Inflammatory macrophage treated with lipopolysaccharide for 1 hour (primary cell): ENCODE data around the gene PKMYT1.

Experiments used
- DNase-seq, 2 donors: peaks; one replicate each; pipeline ENCODE4 v3.0.0-alpha.2; 2020 to 2022

PKMYT1 gene

DNA sequence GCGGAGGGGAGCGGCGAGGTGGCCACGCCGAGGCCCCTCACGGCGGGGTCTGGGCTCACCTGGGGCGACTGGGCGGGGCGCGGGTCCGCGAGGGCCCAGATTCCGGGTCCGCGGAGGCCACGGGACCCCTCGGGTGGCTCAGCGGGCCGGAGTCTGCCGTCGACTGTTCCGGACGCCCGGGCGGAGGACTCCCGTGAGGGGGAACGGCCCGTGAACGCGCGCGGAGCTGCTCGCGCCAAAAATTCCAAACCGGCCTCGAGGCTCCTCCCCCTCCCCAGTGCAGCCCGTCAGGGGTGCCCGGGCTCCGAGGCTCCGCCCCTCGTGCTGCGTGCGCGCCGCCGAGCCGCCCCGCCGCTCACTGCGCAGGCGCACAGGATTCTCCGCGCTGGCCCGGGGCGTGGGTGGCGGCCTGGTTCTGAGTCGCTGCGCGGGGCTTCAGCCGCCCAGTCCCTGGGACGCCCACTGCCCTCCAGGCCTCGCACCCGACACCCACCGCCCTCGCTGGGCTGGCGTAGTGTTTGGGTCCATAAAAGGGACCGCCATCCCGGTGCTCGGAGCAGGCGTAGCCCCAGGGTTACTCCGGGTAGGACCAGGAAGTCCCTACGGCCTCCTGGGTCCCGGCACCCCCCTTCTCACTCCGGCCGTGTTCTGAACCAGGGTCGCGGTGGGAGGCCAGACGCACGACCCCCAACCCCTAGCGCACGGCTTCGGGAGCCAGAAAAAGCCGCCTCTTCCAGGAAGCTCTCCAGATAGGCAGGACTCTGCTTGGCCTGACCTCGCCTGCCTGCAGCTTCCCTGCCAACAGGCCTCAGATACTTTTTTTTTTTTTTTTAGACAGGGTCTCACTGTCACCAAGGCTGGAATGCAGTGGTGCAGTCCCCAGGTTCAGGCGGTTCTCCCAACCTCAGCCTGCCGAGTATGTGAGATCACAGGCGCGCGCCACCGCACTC, at the start of gene PKMYT1:
PKMYT1 (minus strand) TSS at position 220 of the 950 bp plus-strand sequence. CDS start 789 bp downstream, outside the sequence.
- peak; percentile 88 to 96 for DNase-seq

DNA sequence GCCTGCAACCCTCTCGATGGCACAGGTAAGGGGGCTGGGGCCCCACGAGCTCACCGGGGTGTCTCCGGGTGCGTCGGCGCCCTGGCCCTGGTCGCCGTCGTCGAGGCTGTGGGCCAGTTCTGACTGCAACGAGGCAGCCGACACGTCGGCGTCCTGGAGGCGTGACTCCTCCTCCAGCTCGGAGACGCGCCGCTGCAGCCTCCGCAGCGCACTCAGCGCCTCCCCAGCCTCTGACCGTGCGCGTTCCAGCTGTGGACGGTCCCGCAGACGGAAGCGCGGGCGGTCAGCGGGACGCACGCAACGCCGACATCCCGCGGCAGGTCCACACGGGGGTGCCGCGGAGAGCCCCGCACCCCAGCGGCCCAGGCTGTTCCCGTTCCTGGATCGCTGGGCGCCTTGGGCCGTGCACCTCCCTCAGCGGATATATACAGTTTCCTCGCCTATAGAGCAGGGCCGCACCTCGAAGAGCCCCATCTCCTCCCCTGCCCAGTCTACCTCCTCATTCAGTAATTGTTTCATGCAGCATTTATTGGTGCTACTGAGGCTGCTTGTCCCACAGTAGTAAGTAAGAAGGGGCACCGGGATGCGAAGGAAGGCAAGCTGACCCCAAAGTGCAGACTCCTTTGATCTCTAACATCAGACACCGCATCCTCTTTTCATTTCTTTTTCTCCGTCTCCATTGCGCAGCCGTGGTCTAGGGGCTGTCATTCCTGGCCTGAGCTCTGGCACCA, 49.4 kb upstream of the PKMYT1 start:
- no peak for DNase-seq

DNA sequence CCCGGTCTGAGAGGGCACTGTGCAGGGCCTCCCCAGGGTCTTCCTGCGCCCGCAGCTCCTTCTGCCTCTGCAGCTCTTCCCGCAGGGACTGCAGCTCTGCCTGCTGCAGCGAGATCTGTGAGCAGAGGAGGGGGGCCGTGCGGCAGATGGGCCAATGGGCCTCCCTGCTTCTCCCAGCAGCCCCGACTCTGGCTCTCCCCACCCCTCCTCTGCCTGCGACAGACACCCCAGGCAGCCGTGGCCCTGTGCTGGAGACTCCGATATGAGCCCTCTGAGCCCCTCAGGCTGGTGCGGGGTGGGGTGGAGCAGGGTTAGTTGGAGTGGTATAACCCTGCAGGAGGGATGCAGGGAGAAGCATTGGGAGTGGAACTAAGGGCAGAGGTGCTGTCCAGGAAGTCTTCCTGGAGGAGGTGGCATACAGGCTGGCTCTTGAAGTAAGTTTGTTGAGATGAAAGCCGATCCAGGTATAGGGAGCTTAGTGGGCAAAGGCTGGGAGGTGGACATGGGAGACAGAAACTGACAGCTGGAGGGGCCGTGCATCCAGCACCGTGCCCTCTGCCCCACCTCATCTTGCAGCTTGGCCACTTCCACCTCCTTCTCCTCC, 48.6 kb upstream of the PKMYT1 start:
- DNase-seq = no peak

DNA sequence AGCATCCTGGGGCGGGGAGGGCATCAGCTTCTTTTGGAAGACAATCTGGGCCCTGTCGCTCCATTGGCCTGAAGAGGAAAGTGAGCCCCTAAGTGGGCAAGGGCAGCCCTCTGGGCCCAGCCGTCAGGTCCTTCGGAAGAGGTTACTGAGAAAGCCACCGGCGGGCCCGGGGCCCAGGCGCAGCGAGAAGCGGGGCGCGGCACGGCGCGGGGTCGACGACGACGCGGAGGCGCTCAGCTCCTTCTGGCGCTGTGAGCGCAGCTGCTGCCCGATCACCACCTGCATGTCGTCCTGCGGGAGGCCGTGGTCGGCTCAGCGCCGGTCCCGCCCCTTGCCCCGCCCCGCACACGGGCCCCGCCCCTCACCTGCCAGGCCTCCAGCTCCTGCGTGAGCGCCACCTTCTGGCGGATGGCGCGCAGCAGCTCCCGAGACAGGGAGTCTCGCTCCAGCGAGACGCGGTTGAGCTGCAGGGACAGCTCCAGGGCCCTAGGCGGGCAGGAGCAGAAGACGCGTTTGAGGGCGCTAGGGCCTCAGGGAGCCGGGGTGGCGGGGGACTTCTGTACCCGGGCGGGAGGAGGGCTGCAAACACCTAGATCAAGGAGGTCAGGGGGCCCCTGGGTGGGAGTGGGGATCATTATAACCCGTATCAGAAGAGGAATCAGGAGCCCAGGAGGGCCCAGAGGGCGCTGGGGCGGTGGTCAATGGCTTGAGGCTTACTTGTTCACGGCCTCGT, 47.9 kb upstream of the PKMYT1 start:
- peak; percentile 75 to 93 for DNase-seq

DNA sequence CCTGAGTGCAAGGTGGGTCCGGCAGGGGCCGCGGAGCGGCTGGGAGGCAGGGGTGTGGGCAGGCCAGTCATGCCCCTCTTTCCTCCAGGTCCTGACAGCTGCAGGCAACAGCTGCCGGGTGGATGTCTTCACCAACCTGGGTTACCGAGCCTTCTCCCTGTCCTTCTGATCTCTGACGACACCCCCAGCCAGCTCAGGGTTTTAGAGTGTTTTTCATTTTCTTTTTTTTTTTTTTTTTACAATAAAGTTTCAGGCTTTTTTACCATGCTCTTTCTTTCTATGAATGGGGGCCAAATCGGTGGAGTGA, 47.2 kb upstream of the PKMYT1 start:
- no peak for DNase-seq

DNA sequence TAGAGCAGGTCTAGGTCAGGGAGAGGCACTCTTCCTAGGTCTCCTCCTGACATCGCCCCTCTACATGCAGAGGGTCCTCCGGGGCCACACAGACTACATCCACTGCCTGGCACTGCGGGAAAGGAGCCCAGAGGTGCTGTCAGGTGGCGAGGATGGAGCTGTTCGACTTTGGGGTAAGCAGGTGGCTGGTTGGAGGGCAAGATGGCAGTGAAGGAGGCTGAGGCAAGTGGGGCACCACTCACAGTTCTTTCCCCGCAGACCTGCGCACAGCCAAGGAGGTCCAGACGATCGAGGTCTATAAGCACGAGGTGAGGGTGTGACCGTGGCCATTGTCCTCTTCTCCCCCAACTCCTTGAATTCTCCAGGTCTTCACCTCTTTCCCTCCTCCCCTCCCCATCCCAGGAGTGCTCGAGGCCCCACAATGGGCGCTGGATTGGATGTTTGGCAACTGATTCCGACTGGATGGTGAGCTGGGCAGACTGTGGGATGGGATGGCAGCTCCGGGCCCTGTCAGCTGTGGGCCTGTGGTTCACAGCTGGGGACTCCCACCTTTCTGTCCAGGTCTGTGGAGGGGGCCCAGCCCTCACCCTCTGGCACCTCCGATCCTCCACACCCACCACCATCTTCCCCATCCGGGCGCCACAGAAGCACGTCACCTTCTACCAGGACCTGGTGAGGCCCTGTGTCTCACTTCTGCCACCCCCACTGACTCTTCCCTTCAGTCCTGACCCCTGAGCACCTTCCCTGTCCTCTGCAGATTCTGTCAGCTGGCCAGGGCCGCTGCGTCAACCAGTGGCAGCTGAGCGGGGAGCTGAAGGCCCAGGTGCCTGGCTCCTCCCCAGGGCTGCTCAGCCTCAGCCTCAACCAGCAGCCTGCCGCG, 46.6 kb upstream of the PKMYT1 start:
- DNase-seq = no peak

DNA sequence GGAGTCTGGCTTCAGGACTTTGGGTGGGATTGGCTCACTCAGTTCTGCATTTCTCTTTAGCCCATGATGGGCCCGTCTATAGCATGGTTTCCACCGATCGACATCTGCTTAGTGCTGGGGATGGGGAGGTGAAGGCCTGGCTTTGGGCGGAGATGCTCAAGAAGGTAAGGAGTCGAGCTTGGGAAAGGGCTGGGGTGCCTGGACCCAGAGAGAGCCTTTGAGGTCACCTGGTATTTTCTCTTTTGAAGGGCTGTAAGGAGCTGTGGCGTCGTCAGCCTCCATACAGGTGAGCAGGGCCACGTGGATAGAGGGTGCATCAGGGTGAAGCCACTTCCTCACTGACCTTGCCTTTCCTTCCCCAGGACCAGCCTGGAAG, 45.7 kb upstream of the PKMYT1 start:
- no peak for DNase-seq

DNA sequence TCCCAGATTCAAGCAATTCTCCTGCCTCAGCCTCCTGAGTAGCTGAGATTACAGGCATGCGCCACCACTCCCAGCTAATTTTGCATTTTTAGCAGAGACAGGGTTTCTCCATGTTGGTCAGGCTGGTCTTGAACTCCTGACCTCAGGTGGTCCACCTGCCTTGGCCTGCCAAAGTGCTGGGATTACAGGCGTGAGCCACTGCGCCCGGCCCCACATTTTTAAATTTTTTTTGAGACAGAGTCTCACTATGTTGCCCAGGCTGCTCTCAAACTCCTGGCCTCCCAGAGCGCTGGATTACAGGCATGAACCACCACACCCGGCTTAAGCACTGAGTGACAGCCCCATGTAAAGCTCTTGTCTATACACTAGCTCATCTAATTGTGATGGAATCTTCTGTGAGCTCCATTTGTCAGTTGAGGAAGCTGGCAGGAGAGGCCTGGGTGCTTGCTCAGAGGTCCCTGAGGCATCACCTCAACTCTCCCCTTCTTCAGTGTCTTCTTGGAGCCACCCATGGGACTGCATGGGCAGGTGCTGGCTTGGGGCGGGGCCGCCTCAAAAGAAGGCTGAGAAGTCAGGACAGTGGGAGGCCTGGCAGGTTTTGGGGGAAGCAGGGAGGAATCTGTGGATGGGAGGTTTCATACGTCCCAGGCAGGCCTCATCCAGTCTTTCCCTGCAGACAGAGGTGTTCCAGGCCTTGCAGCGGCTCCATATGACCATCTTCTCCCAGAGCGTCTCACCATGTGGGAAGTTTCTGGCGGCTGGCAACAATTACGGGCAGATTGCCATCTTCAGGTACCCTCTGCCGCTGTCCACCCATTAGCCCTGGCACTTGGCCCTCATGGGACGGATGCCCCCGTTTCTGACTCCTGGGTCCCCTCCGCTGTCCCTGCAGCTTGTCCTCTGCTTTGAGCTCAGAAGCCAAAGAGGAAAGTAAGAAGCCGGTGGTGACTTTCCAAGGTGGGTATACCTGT, 45.1 kb upstream of the PKMYT1 start:
- no peak for DNase-seq

DNA sequence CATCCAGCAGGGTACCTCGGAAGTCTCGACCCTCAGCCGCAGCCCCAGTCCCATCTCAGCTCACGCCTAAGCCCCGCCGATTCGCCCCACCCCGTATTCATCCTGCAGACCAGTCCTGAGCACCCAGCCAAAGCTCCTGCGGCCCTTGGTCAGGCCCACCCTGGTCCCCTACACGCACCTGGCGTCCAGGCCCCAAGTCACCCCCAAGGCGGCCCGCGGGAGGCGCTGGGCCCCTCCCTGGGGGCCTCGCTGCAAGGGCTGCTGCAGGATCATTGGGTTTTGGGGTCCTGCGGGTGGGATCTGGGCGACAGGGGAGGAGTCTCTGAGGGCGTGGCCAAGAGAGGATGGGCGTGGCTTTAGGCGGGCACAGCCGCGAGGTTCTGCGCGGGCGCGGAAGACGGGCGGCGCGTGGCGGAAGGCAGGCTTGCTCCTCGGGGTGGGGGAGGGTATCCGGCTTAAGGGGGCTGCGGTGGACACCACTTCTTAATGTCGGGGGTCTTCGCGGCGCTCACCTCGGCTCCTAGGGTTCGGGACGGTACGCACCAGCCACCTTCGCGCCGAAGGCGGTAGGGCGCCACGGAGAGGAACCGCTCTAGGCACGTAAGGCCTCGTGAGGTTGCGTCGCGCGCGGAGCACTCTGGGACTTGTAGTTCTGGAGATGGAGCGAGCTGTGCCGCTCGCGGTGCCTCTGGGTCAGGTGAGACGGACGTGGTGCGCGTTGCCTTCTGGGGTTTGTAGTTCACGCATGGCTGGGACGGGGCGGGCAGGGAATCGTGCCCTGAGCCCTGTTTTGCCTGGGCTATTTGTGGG, 43.6 kb upstream of the PKMYT1 start, which contains the start of the genes HCFC1R1 and THOC6:
HCFC1R1 (minus strand) TSS at position 274 of the 810 bp plus-strand sequence; CDS start at position 273, 1 bp downstream.
THOC6 (plus strand) TSS at position 367 of the 810 bp plus-strand sequence; CDS start at position 659, 292 bp downstream.
- DNase-seq = peak; percentile 97

DNA sequence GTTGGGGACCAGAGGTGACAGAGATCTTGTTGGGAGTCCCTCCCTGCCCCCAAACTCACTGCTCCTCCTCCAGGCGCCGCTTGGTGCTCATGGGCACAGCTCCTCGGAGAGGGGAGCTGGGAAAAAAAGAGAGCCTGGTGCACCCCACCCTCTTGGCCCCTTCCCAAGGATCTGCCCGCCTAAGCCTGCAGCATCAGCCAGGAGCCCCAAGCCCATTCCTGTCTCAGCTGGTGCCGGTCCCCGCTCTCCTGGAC, 43.1 kb upstream of the PKMYT1 start:
- no peak for DNase-seq

DNA sequence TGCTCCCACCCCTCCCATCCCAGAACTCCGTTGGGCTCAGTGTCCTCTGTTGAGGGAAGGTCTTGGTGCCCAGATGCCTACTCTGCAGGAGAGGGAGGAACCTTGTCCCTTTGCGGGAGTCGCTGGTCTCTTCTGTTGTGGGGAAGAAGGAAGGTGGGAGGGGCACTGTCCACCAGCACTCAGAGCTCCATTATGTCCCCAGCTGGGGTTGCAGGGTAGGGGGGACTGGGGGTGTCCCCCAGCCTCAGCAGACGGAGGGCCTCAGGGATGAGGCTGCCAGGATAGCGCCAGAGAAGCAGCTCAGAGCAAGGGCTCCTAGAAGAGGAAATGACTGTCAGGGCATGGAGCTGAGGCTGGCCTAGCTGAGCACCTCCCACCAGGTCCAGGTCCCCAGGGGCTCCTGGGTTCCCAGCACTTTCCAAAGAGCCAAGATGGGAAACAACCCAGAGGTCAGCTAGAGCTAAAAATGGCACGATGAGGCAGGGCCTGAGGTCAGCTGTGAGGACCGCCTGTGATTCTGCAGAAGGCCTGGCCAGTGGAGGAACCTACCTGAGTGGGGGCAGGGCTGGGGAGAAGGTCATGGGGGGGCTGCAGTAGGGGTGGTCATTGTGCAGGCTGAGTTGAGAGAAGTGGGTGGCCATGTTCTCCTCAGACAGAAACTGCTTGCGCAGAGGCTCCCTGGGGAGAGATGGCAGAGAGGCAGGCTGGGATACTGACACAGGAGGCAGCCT, 42.6 kb upstream of the PKMYT1 start:
- DNase-seq = no peak

DNA sequence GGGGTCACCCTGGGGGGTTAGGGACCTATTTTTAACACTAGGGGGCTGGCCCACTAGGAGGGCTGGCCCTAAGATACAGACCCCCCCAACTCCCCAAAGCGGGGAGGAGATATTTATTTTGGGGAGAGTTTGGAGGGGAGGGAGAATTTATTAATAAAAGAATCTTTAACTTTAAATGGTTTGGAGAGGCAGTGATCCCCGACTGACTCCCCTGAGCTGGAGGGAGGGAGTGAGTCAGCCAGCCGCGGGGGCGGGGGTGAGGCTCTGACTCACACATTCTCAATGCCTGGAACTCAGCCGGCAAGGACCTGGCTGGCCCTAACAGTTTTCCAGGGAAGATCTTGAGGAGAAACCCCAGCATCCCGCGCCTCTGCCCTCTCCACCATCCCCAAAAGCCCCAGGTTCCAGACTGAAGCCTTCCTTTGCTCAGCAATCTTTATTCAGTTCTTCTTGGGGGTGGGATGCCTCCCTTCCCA, 42.0 kb upstream of the PKMYT1 start:
- peak; percentile 83 to 91 for DNase-seq

DNA sequence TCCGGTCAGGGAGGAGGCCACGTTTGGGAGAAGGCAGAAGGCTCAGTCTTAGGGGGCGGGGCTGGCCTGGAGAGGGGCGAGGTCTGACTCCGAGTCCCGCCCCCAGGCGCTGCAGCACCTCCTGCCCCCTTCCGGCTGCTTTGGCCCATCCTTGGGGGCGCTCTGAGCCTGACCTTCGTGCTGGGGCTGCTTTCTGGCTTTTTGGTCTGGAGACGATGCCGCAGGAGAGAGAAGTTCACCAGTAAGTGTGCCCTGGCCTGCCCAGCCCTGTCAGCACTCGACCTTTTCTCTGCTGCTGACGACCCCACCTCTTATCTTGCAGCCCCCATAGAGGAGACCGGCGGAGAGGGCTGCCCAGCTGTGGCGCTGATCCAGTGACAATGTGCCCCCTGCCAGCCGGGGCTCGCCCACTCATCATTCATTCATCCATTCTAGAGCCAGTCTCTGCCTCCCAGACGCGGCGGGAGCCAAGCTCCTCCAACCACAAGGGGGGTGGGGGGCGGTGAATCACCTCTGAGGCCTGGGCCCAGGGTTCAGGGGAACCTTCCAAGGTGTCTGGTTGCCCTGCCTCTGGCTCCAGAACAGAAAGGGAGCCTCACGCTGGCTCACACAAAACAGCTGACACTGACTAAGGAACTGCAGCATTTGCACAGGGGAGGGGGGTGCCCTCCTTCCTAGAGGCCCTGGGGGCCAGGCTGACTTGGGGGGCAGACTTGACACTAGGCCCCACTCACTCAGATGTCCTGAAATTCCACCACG, 41.4 kb upstream of the PKMYT1 start:
- peak; percentile 62 to 68 for DNase-seq

DNA sequence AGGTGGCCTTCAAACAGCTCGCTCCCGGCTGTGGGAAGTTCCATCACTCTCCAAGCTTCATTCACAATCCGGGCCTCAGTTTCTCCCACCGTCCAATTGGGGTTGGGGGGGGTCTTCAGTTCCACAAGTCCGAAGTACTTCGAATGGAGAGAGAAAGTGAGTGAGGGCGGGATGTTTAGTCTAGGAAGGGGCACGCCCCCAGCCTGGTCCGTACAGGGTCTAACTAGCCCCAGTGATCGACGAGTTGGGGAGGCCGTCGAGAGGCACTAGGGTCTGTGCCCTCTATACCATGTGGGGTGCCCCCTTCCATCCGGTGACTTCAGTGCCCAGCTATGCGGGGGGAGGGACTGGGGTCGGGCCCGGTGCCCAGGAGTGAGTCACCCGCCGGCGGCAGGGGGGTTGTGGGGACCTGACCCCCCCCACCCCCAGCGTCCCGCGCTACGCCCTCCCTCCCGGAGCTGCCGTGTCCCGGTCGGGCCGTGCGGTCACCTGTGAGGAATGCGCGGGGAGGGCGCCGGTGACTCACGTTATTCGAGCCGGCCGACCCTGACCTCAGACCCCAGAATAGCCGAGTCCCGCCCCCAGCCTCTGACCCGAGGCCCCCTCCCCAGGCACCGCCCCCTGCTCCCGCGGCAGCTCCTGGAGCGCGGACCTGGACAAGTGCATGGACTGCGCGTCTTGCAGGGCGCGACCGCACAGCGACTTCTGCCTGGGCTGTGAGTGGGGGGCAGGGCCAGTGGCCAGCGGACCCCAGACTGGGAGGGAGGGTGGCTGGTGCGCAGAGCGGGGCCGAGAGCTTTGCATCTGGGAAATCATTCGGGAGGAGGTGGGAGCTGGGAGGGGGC, 40.6 kb upstream of the PKMYT1 start:
- no peak for DNase-seq

DNA sequence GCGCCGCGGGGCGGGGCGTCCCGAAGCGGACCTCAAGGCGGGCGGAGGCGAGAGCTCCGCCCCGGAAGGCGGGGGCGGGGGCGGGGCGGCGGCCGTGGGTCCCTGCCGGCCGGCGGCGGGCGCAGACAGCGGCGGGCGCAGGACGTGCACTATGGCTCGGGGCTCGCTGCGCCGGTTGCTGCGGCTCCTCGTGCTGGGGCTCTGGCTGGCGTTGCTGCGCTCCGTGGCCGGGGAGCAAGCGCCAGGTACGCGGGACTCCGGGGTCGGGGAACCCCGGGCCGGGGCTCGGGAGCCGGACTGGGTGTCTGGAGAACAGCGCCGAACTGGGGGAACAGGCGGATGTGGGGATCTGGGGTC, 40.0 kb upstream of the PKMYT1 start, which contains the start of gene TNFRSF12A:
TNFRSF12A (plus strand) TSS at position 122 of the 357 bp plus-strand sequence; CDS start at position 152, 30 bp downstream.
- peak; percentile 72 to 85 for DNase-seq

DNA sequence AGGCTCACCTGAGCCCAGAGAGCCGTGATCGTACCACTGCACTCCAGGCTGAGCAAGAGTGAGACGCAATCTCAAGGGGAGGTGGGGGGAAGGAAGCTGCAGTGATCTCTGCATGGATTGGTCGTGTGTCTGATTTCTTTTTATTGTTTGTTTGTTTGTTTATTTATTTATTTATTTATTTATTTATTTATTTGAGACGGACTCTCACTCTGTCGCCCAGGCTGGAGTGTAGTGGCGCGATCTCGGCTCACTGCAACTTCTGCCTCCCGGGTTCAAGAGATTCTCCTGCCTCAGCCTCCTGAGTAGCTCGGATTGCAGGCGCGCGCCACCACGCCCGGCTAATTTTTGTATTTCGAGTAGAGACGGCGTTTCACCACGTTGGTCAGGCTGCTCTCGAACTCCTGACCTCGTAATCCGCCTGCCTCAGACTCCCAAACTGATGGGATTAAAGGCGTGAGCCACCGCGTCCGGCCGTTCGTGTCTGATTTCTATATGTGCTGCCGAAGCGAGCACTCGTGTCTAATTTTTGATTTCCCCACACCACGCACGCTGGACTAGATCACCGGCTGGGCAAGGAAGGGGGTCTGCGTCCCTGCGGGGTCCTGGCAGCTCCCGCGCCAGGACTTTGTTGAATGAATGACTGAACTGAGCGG, 39.5 kb upstream of the PKMYT1 start:
- no peak for DNase-seq
